GM23248 (cell line): ENCODE results near the gene EEF1A2. TPM values are rescaled to one million over a fixed set of nuclear protein-coding genes. Genes with fewer than 3 reads are reported as not detected.

Experiments used
- DNase-seq: peaks from one replicate; pipeline ENCODE4 v3.0.0-alpha.2; 2015
- H2AFZ ChIP-seq: fragments of 200-600 bp; sonication (generic); 2 replicates; pipeline ENCODE4 v1.6.1; 2016; ENCODE audit warnings: antibody characterized with exemption
- H3F3A ChIP-seq: fragments of 200-600 bp; sonication (generic); 2 replicates; pipeline ENCODE4 v1.6.1; 2016; ENCODE audit warnings: mild to moderate bottlenecking, antibody characterized with exemption, mixed run types; ENCODE audit not compliant: insufficient read depth
- H3K27ac ChIP-seq: fragments of 200-600 bp; sonication (generic); 2 replicates; pipeline ENCODE4 v1.5.1; 2016; ENCODE audit warnings: mild to moderate bottlenecking
- H3K27me3 ChIP-seq: fragments of 200-600 bp; sonication (generic); replicated peaks from 2 replicates; pipeline ENCODE4 v1.6.1; 2016; ENCODE audit warnings: mild to moderate bottlenecking; ENCODE audit not compliant: insufficient read depth
- H3K36me3 ChIP-seq: fragments of 200-600 bp; sonication (generic); 2 replicates; pipeline ENCODE4 v1.6.1; 2016; ENCODE audit warnings: low read depth, mild to moderate bottlenecking
- H3K4me1 ChIP-seq: fragments of 200-600 bp; sonication (generic); 2 replicates; pipeline ENCODE4 v1.6.1; 2016; ENCODE audit warnings: mild to moderate bottlenecking; ENCODE audit not compliant: insufficient read depth
- H3K4me2 ChIP-seq: fragments of 200-600 bp; sonication (generic); one replicate; pipeline ENCODE4 v1.6.1; 2016; ENCODE audit warnings: mild to moderate bottlenecking; ENCODE audit not compliant: unreplicated experiment
- H3K4me3 ChIP-seq: fragments of 200-600 bp; sonication (generic); 2 replicates; pipeline ENCODE4 v1.5.1; 2016; ENCODE audit warnings: mild to moderate bottlenecking
- H3K79me2 ChIP-seq: fragments of 200-600 bp; sonication (generic); 2 replicates; pipeline ENCODE4 v1.6.1; 2016; ENCODE audit warnings: mild to moderate bottlenecking; ENCODE audit not compliant: insufficient read depth
- H3K9ac ChIP-seq: fragments of 200-600 bp; sonication (generic); 2 replicates; pipeline ENCODE4 v1.6.1; 2016; ENCODE audit warnings: mild to moderate bottlenecking
- H3K9me2 ChIP-seq: fragments of 200-600 bp; sonication (generic); 2 replicates; pipeline ENCODE4 v1.6.1; 2016; ENCODE audit warnings: mixed run types, mild to moderate bottlenecking, moderate library complexity; ENCODE audit not compliant: insufficient read depth
- H3K9me3 ChIP-seq: fragments of 200-600 bp; sonication (generic); one replicate; pipeline ENCODE4 v1.6.1; 2017; ENCODE audit warnings: low read depth
- H4K20me1 ChIP-seq: fragments of 200-600 bp; sonication (generic); 2 replicates; pipeline ENCODE4 v1.6.0; 2016; ENCODE audit not compliant: insufficient read depth
- EZH2 ChIP-seq: fragments of 200-600 bp; sonication (generic); IDR thresholded peaks from 2 replicates; pipeline ENCODE4 v1.6.1; 2018; ENCODE audit warnings: antibody characterized with exemption, mild to moderate bottlenecking; ENCODE audit not compliant: insufficient read depth, poor library complexity, severe bottlenecking
- EZH2phosphoT487 ChIP-seq: fragments of 200-600 bp; sonication (generic); IDR thresholded peaks from 2 replicates; pipeline ENCODE4 v1.6.1; 2018; ENCODE audit warnings: antibody characterized with exemption, moderate library complexity, mild to moderate bottlenecking, low read depth; ENCODE audit not compliant: insufficient read depth
- WGBS, 2 experiments: methylation state at CpG; one replicate each; pipeline ENCODE4 v1.1.6; 2015 to 2017; ENCODE audit warnings: low lambda C conversion rate in 2 of 2, low coverage in 1 of 2; ENCODE audit errors: missing lambda C conversion rate in 2 of 2; 5-methylcytosine and 5-hydroxymethylcytosine counted together
- in situ Hi-C: fragments of 300-500 bp; cut with MboI; formaldehyde crosslinking; loops from 2 replicates; pipeline ENCODE4 v1.15.0; 2020
- polyA plus RNA-seq: library from polyadenylated mRNA; unstranded; fragments of >200 nt; fragmentation: Nextera tagmentation; extraction: Ambion mirVana; gene quantifications from 2 replicates; pipeline ENCODE4 v1.2.1, GENCODE V29; 2016
- total RNA-seq: library from RNA; depleted of rRNA; stranded (reverse); fragments of >200 nt; shearing (Covaris generic); gene quantifications from 2 replicates; pipeline ENCODE4 v1.2.3, GENCODE V29; 2014

The EEF1A2 gene
- total and polyA plus RNA-seq, 2 experiments from 2014 or later: 0.43 TPM; not detected in 1

- Histone ChIP-seq H2AFZ (no peak overlapping the region), H3K4me2 (no peak overlapping the region), H3K4me1 (no peaks in the 10 kb centered on the region), H4K20me1 (no peaks in the 10 kb centered on the region), H3K27ac (no peak overlapping the region), H3K27me3 (peaks cover 28% of the 10 kb centered on the region), H3K36me3 (no peaks in the 10 kb centered on the region), H3K9me3 (no peaks in the 10 kb centered on the region), H3K79me2 (no peaks in the 10 kb centered on the region), H3K9me2 (no peaks in the 10 kb centered on the region), H3K9ac (no peak overlapping the region), H3F3A (no peaks in the 10 kb centered on the region), H3K4me3 (no peak overlapping the region)
- DNase-seq: peak; percentile 51
- in situ Hi-C loops: no loop called here
- TF ChIP-seq EZH2: no peak
- no peak for TF ChIP-seq EZH2phosphoT487
- 6 to 10% methylated on average over 29 to 36 of the region's 40 CpGs for WGBS, 2 experiments
Measured at GRCh38 chr20:63456429-63457284, 42.2 kb downstream of the EEF1A2 start.

- Histone ChIP-seq H3K4me2 (no peak overlapping the region), H3K4me1 (no peaks in the 10 kb centered on the region), H3K4me3 (no peak overlapping the region), H3K79me2 (no peaks in the 10 kb centered on the region), H4K20me1 (no peaks in the 10 kb centered on the region), H3K9ac (no peak overlapping the region), H3K36me3 (no peaks in the 10 kb centered on the region), H3K27ac (no peak overlapping the region), H3K27me3 (peaks cover 20% of the 10 kb centered on the region), H2AFZ (no peak overlapping the region), H3F3A (no peaks in the 10 kb centered on the region), H3K9me2 (no peaks in the 10 kb centered on the region), H3K9me3 (no peaks in the 10 kb centered on the region)
- 26 to 51% methylated on average over 3 to 8 of the region's 10 CpGs for WGBS, 2 experiments
- TF ChIP-seq EZH2: no peak
- TF ChIP-seq EZH2phosphoT487: no peak
- in situ Hi-C loops: no loop called here
- no peak for DNase-seq
Measured at GRCh38 chr20:63455568-63455859, 43.4 kb downstream of the EEF1A2 start.

GRCh38 chr20:63454731-63455567 lies 43.9 kb downstream of the EEF1A2 start:
- Histone ChIP-seq H3K36me3 (no peaks in the 10 kb centered on the region), H3K9ac (no peak overlapping the region), H4K20me1 (no peaks in the 10 kb centered on the region), H3K27ac (no peak overlapping the region), H2AFZ (no peak overlapping the region), H3K9me2 (no peaks in the 10 kb centered on the region), H3K9me3 (no peaks in the 10 kb centered on the region), H3K79me2 (no peaks in the 10 kb centered on the region), H3K27me3 (peaks cover 20% of the 10 kb centered on the region), H3K4me3 (no peak overlapping the region), H3F3A (no peaks in the 10 kb centered on the region), H3K4me1 (no peaks in the 10 kb centered on the region), H3K4me2 (no peak overlapping the region)
- no peak for TF ChIP-seq EZH2phosphoT487
- TF ChIP-seq EZH2: no peak
- in situ Hi-C loops: no loop called here
- 20 to 23% methylated on average over 32 to 34 of the region's 35 CpGs for WGBS, 2 experiments
- DNase-seq: no peak

- no peaks in the 10 kb centered on the region for H3K4me1 ChIP-seq
- H3K9ac ChIP-seq: no peak overlapping the region
- in situ Hi-C loops: no loop called here
- H3K4me2 ChIP-seq: no peak overlapping the region
- no peaks in the 10 kb centered on the region for H4K20me1 ChIP-seq
- 16 to 20% methylated on average over 35 to 38 of the region's 46 CpGs for WGBS, 2 experiments
- H3K27me3 ChIP-seq: peaks cover 33% of the 10 kb centered on the region
- no peak overlapping the region for H2AFZ ChIP-seq
- H3K36me3 ChIP-seq: no peaks in the 10 kb centered on the region
- no peak overlapping the region for H3K4me3 ChIP-seq
- H3K9me2 ChIP-seq: no peaks in the 10 kb centered on the region
- H3K79me2 ChIP-seq: no peaks in the 10 kb centered on the region
- no peak for DNase-seq
- TF ChIP-seq EZH2phosphoT487 (no peak), EZH2 (no peak)
- H3K27ac ChIP-seq: no peak overlapping the region
- no peaks in the 10 kb centered on the region for H3F3A ChIP-seq
- H3K9me3 ChIP-seq: no peaks in the 10 kb centered on the region
Measured at GRCh38 chr20:63452821-63453523, 45.9 kb downstream of the EEF1A2 start.
